ENCODE results near the gene CRADD.

DNA sequence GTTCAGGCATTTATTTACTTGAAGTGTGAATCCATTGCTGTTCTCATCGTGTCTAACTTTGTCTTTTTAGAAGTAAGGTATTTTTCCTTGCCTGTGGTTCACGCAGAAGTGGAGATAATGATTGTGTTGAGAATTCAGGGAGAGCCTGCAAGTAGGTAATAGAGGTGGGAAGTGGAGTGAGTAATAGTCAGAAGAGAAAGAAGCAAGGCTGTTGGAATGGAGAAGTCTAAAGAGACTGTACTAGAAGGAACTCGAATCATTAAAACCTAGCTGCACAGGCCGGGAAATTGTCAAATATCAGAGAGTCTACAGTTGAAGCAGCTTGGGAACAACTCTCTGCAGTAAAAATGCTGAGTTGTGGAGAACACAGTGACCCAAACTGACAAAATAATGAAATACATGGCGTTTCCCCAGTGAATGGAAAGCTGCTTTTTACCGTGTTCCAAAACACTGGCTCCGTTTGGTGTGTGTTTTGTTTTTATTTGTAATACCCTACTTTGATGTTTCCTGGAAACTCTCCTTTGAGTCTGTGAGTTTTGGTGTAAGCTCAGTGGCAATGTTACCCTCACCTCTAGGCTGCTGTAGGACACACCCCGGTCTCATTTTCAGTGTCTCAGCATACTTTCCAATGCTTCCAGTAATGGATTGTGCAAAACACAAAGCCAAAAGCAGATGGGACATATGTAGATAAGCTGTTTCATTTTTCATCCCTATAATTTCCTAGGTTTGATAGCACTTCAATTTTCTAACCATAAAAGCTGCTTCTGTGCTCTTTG is 146.6 kb downstream of the CRADD start:
- TF ChIP-seq, protein P1, sequence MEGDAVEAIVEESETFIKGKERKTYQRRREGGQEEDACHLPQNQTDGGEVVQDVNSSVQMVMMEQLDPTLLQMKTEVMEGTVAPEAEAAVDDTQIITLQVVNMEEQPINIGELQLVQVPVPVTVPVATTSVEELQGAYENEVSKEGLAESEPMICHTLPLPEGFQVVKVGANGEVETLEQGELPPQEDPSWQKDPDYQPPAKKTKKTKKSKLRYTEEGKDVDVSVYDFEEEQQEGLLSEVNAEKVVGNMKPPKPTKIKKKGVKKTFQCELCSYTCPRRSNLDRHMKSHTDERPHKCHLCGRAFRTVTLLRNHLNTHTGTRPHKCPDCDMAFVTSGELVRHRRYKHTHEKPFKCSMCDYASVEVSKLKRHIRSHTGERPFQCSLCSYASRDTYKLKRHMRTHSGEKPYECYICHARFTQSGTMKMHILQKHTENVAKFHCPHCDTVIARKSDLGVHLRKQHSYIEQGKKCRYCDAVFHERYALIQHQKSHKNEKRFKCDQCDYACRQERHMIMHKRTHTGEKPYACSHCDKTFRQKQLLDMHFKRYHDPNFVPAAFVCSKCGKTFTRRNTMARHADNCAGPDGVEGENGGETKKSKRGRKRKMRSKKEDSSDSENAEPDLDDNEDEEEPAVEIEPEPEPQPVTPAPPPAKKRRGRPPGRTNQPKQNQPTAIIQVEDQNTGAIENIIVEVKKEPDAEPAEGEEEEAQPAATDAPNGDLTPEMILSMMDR (IDR thresholded peaks at IDR 0.05): no peak
- TF ChIP-seq EZH2 (IDR thresholded peaks at IDR 0.05; ENCODE audit: borderline replicate concordance, insufficient read depth, low read depth, low read length, poor library complexity, severe bottlenecking): no peak
